Prostate gland (tissue), 2 donors: ENCODE measurements around the gene CABP4. TPM values are rescaled to one million over a fixed set of nuclear protein-coding genes. Genes with fewer than 3 reads are reported as not detected.

Source experiments
- DNase-seq: peaks from one replicate; pipeline ENCODE4 v3.0.0-alpha.2; 2019; ENCODE audit warnings: low spot score
- H3K27ac ChIP-seq, 2 donors: fragments of 200-600 bp; sonication (generic); 2 replicates each; pipeline ENCODE4 v1.5.1; 2017 to 2019
- H3K27me3 ChIP-seq: fragments of 200-600 bp; sonication (generic); replicated peaks from 2 replicates; pipeline ENCODE4 v1.5.1; 2019; ENCODE audit not compliant: insufficient read depth
- H3K36me3 ChIP-seq, 2 donors: fragments of 200-600 bp; sonication (generic); 1 replicate in 1 of 2; 2 replicates in 1 of 2; pipeline versions ENCODE4 v1.5.1 to v1.8.1; 2017 to 2019
- H3K4me1 ChIP-seq: fragments of 200-600 bp; sonication (generic); replicated peaks from 2 replicates; pipeline ENCODE4 v1.5.1; 2019
- H3K4me3 ChIP-seq, 2 donors: fragments of 200-600 bp; sonication (generic); 2 replicates each; pipeline ENCODE4 v1.5.1; 2017 to 2019
- H3K9me3 ChIP-seq: fragments of 200-600 bp; sonication (generic); 2 replicates; pipeline ENCODE4 v1.5.1; 2017
- POLR2A ChIP-seq: fragments of 450-650 bp; IDR thresholded peaks from one replicate; pipeline ENCODE4 v1.6.1; 2016; ENCODE audit warnings: antibody characterized with exemption, mild to moderate bottlenecking
- POLR2AphosphoS5 ChIP-seq: sonication (generic); formaldehyde crosslinking; IDR thresholded peaks from one replicate; pipeline ENCODE4 v1.6.1; 2017; ENCODE audit warnings: antibody characterized with exemption
- WGBS: methylation state at CpG from one replicate; pipeline ENCODE4 v1.1.5; 2018; 5-methylcytosine and 5-hydroxymethylcytosine counted together
- intact Hi-C: fragments of 100-400 bp; cut with DNase I; formaldehyde crosslinking; loops from one replicate; pipeline ENCODE4 v1.14.2; 2022
- total RNA-seq, 2 donors: library from RNA; depleted of rRNA; stranded (reverse); fragments of >200 nt; gene quantifications; one replicate each; pipeline ENCODE4 v1.1.0, GENCODE V29; 2016
- TF ChIP-seq, protein P1 (sequence below), 4 experiments: fragments of 200-600 bp in 2 of 4; fragments of 450-650 bp in 2 of 4; sonication (generic) in 2 of 4; IDR thresholded peaks; 1 replicate in 3 of 4; 2 replicates in 1 of 4; pipeline ENCODE4 v1.5.1; 2016 to 2019; ENCODE audit warnings: antibody characterized with exemption in 4 of 4, mild to moderate bottlenecking in 2 of 4, moderate library complexity in 2 of 4

The CABP4 gene
- total RNA-seq = 1 to 10 TPM; 4.3 to 6.1 TPM

DNA sequence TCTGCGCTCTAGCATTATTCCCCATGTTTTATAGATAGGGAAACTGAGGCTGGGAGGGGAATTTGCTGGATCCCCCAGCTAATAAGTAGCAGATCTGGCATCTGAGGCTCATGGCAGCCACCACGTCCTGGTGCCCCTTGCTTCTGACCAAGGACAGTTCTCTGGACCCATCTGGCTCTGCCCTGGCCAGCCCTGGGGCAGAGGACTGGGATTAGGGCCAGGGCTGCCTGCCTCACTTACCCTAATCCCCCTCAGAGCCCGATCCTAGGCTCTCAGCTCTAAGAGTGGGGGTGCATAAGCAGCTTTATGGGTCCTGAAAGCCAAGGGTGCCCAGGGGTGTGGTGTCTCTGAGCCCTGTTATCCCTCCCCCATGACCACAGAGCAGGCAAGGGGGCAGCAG is at the start of gene CABP4:
TSS of gene CABP4 (plus strand) at position 301 of the 400 bp plus-strand sequence. CDS start at position 371, 70 bp downstream.
- H3K27me3 ChIP-seq = no peaks in the 10 kb centered on the region
- no peaks in the 10 kb centered on the region for H3K9me3 ChIP-seq
- no peak for DNase-seq
- H3K4me1 ChIP-seq = no peaks in the 10 kb centered on the region
- no peak within 1 kb of the TSS for H3K4me3 ChIP-seq
- 92% methylated on average over 3 of the region's 3 CpGs for whole genome bisulfite sequencing
- intact Hi-C loops = no loop called here
- TF ChIP-seq, protein P1, sequence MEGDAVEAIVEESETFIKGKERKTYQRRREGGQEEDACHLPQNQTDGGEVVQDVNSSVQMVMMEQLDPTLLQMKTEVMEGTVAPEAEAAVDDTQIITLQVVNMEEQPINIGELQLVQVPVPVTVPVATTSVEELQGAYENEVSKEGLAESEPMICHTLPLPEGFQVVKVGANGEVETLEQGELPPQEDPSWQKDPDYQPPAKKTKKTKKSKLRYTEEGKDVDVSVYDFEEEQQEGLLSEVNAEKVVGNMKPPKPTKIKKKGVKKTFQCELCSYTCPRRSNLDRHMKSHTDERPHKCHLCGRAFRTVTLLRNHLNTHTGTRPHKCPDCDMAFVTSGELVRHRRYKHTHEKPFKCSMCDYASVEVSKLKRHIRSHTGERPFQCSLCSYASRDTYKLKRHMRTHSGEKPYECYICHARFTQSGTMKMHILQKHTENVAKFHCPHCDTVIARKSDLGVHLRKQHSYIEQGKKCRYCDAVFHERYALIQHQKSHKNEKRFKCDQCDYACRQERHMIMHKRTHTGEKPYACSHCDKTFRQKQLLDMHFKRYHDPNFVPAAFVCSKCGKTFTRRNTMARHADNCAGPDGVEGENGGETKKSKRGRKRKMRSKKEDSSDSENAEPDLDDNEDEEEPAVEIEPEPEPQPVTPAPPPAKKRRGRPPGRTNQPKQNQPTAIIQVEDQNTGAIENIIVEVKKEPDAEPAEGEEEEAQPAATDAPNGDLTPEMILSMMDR (IDR thresholded peaks at IDR 0.05) = no peak
- TF ChIP-seq POLR2A = no peak
- TF ChIP-seq POLR2AphosphoS5 = no peak
- no peaks in the 10 kb centered on the region for H3K36me3 ChIP-seq
- H3K27ac ChIP-seq = no peak within 1 kb of the TSS

DNA sequence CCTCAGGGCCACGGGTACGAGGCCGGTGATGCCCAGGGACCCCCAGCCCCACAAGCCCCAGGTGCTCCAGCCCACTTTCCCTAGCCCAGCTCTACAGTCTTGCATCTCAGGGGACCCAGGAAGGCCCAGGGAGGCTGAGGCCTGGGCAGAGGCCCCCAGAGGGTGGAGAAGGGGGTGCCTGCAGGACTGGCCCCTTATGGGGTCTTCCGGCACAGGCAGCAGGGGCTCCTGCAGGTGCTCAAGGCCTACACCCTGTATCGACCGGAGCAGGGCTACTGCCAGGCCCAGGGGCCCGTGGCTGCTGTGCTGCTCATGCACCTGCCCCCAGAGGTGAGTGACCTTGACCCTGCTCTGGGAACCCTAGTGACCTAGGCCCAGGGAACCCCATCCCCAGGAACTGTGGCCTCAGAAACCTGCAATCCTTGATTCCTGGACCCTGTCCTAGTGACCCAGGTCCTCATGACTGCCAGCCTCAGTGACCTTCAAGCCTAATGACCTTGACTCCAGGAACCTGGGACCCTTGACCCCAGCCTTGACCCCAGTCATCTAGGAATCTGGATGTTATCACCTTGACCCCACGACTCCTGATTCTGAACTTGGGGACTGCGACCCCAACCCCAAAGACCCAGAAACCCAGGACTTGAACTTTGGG is 49.3 kb upstream of the CABP4 start:
- Histone ChIP-seq H3K27me3 (no peaks in the 10 kb centered on the region), H3K9me3 (no peaks in the 10 kb centered on the region), H3K27ac (no peak overlapping the region), H3K4me3 (no peak overlapping the region), H3K36me3 (no peaks in the 10 kb centered on the region), H3K4me1 (peaks cover under 1% of the 10 kb centered on the region)
- DNase-seq = no peak
- intact Hi-C loops = no loop called here
- WGBS = 85% methylated on average over 9 of the region's 9 CpGs
- TF ChIP-seq POLR2A (no peak), POLR2AphosphoS5 (no peak)
- TF ChIP-seq, protein P1 (IDR thresholded peaks at IDR 0.05) = no peak

DNA sequence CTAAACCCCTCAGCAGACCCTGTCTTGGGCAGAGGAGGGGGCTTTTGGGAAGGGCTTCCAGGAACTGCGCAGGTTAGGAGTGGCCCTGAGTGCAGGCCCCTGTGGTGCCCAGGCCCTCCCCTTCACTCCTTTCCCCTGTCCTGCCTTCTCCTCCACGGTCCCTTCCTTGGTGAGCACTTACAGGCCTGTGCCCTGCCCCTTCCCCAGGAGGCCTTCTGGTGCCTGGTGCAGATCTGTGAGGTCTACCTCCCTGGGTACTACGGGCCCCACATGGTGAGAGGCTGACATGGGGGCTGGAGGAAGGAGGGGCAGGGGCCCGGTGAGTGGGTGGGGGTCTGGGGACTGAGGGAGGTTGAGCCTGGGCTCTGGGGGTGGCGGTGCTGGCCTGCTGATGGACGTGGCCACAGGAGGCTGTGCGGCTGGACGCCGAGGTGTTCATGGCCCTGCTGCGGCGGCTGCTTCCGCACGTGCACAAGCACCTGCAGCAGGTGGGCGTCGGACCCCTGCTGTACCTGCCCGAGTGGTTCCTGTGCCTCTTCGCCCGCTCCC is 48.7 kb upstream of the CABP4 start:
- Histone ChIP-seq H3K27me3 (no peaks in the 10 kb centered on the region), H3K36me3 (no peaks in the 10 kb centered on the region), H3K9me3 (no peaks in the 10 kb centered on the region), H3K27ac (no peak overlapping the region), H3K4me3 (no peak overlapping the region), H3K4me1 (no peaks in the 10 kb centered on the region)
- TF ChIP-seq, protein P1 (IDR thresholded peaks at IDR 0.05) = no peak
- TF ChIP-seq POLR2A = no peak
- no peak for TF ChIP-seq POLR2AphosphoS5
- WGBS = 79% methylated on average over 18 of the region's 18 CpGs
- intact Hi-C loops = no loop called here
- no peak for DNase-seq

DNA sequence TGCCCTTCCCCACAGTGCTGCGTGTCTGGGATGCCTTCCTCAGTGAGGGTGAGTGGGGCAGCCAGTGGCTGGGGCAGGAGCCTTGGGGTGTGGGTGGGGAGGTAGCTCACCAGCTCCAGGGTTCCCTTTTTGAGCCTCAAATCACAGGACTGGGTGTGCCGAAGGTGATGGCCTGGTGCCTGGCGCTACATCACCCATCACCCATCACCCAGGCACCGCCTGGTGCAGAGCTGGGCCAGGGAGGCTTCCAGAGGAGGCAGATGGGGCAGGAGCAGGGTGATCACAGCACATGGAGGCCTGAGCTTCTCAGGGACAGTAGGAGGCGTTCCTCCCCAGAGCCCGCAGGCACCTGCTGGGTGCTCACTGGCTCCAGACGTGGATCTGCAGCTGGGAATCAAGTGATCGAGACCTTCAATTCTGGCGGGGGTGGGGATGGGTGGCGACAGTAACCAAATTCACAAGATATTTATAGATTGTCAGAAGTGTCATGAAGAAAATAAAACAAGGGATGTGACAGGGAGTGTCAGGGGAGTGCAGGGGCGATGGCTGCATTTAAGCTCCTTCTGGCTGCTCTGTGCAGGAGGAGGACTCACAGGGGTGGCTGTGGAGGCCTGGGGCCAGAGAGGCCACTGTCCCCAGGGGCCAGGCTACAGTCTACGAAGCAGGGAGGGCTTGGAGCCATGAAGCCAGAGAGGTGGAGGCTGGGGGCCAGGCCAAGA is 48.0 kb upstream of the CABP4 start:
- intact Hi-C loops = no loop called here
- TF ChIP-seq POLR2A (no peak), POLR2AphosphoS5 (no peak)
- TF ChIP-seq, protein P1 (IDR thresholded peaks at IDR 0.05) = no peak
- Histone ChIP-seq H3K27ac (no peak overlapping the region), H3K9me3 (no peaks in the 10 kb centered on the region), H3K4me1 (no peaks in the 10 kb centered on the region), H3K36me3 (no peaks in the 10 kb centered on the region), H3K4me3 (no peak overlapping the region), H3K27me3 (no peaks in the 10 kb centered on the region)
- 44% methylated on average over 12 of the region's 12 CpGs for WGBS
- DNase-seq = no peak
